ENCODE results near the gene PZP. TPM values are rescaled to one million over a fixed set of nuclear protein-coding genes. Genes with fewer than 3 reads are reported as not detected.

The PZP gene
- total RNA-seq, 1 donor from 2014 or later, result not detected

- H2AFZ ChIP-seq (ENCODE audit: low read depth, low read length), result no peak overlapping the region
- FAIRE-seq, result no peak
- no peaks in the 10 kb centered on the region for H3K79me2 ChIP-seq (ENCODE audit: insufficient read depth, low read length)
- no peaks in the 10 kb centered on the region for H3K27me3 ChIP-seq (ENCODE audit: insufficient read depth, low read length)
- no peak overlapping the region for H3K4me2 ChIP-seq (ENCODE audit: low read length)
- no peaks in the 10 kb centered on the region for H3K9me3 ChIP-seq (ENCODE audit: insufficient read depth, low read depth, low read length)
- Mint-ChIP-seq H3K9me3 (ENCODE audit: unreplicated experiment) (peaks cover 8% of the 10 kb centered on the region), H3K27me3 (ENCODE audit: low read depth, unreplicated experiment) (no peaks in the 10 kb centered on the region), H3K4me3 (ENCODE audit: unreplicated experiment) (no peak overlapping the region), H3K4me1 (ENCODE audit: low read depth, unreplicated experiment) (no peaks in the 10 kb centered on the region), H3K36me3 (ENCODE audit: low read depth, unreplicated experiment) (no peaks in the 10 kb centered on the region), H3K27ac (ENCODE audit: unreplicated experiment) (no peak overlapping the region)
- H3K27ac ChIP-seq (ENCODE audit: low read depth, low read length), result no peak overlapping the region
- no peaks in the 10 kb centered on the region for H3K4me1 ChIP-seq (ENCODE audit: insufficient read depth, low read length)
- no peaks in the 10 kb centered on the region for H4K20me1 ChIP-seq (ENCODE audit: insufficient read depth, low read length)
- TF ChIP-seq EZH2 (IDR thresholded peaks at IDR 0.05; ENCODE audit: insufficient read depth, low read length) (no peak), CTCF (IDR thresholded peaks at IDR 0.05; ENCODE audit: insufficient read depth, low read depth, low read length) (no peak)
- no peak overlapping the region for H3K9ac ChIP-seq (ENCODE audit: low read length)
- H3K36me3 ChIP-seq (ENCODE audit: insufficient read depth, low read length), result no peaks in the 10 kb centered on the region
- no peak overlapping the region for H3K4me3 ChIP-seq (ENCODE audit: insufficient read depth, low read depth, low read length)
- no peak for DNase-seq (ENCODE audit: low read depth)
Measured at GRCh38 chr12:9148926-9149325, 59.3 kb downstream of the PZP start.

GRCh38 chr12:9147461-9147860 is 60.7 kb downstream of the PZP start:
- Mint-ChIP-seq H3K4me3 (ENCODE audit: unreplicated experiment) (no peak overlapping the region), H3K4me1 (ENCODE audit: low read depth, unreplicated experiment) (no peaks in the 10 kb centered on the region), H3K27ac (ENCODE audit: unreplicated experiment) (no peak overlapping the region), H3K36me3 (ENCODE audit: low read depth, unreplicated experiment) (no peaks in the 10 kb centered on the region), H3K27me3 (ENCODE audit: low read depth, unreplicated experiment) (no peaks in the 10 kb centered on the region), H3K9me3 (ENCODE audit: unreplicated experiment) (peaks cover 13% of the 10 kb centered on the region)
- no peak for DNase-seq (ENCODE audit: low read depth)
- Histone ChIP-seq H3K4me2 (ENCODE audit: low read length) (no peak overlapping the region), H4K20me1 (ENCODE audit: insufficient read depth, low read length) (no peaks in the 10 kb centered on the region), H3K9ac (ENCODE audit: low read length) (no peak overlapping the region), H3K36me3 (ENCODE audit: insufficient read depth, low read length) (no peaks in the 10 kb centered on the region), H3K27ac (ENCODE audit: low read depth, low read length) (no peak overlapping the region), H2AFZ (ENCODE audit: low read depth, low read length) (no peak overlapping the region), H3K9me3 (ENCODE audit: insufficient read depth, low read depth, low read length) (no peaks in the 10 kb centered on the region), H3K27me3 (ENCODE audit: insufficient read depth, low read length) (no peaks in the 10 kb centered on the region), H3K4me3 (ENCODE audit: insufficient read depth, low read depth, low read length) (no peak overlapping the region), H3K4me1 (ENCODE audit: insufficient read depth, low read length) (no peaks in the 10 kb centered on the region), H3K79me2 (ENCODE audit: insufficient read depth, low read length) (no peaks in the 10 kb centered on the region)
- TF ChIP-seq EZH2 (IDR thresholded peaks at IDR 0.05; ENCODE audit: insufficient read depth, low read length) (no peak), CTCF (IDR thresholded peaks at IDR 0.05; ENCODE audit: insufficient read depth, low read depth, low read length) (no peak)
- FAIRE-seq, result no peak

- Histone ChIP-seq H3K9ac (ENCODE audit: low read length) (no peak overlapping the region), H4K20me1 (ENCODE audit: insufficient read depth, low read length) (no peaks in the 10 kb centered on the region), H3K9me3 (ENCODE audit: insufficient read depth, low read depth, low read length) (no peaks in the 10 kb centered on the region), H3K4me3 (ENCODE audit: insufficient read depth, low read depth, low read length) (no peak overlapping the region), H3K79me2 (ENCODE audit: insufficient read depth, low read length) (no peaks in the 10 kb centered on the region), H3K4me1 (ENCODE audit: insufficient read depth, low read length) (no peaks in the 10 kb centered on the region), H3K27ac (ENCODE audit: low read depth, low read length) (no peak overlapping the region), H3K27me3 (ENCODE audit: insufficient read depth, low read length) (no peaks in the 10 kb centered on the region), H3K4me2 (ENCODE audit: low read length) (no peak overlapping the region), H3K36me3 (ENCODE audit: insufficient read depth, low read length) (no peaks in the 10 kb centered on the region), H2AFZ (ENCODE audit: low read depth, low read length) (no peak overlapping the region)
- DNase-seq (ENCODE audit: low read depth) (no peak), FAIRE-seq (no peak)
- no peak overlapping the region for H3K27ac Mint-ChIP-seq (ENCODE audit: unreplicated experiment)
- peaks cover 3% of the 10 kb centered on the region for H3K4me1 Mint-ChIP-seq (ENCODE audit: low read depth, unreplicated experiment)
- H3K9me3 Mint-ChIP-seq (ENCODE audit: unreplicated experiment), result peaks cover 13% of the 10 kb centered on the region
- H3K27me3 Mint-ChIP-seq (ENCODE audit: low read depth, unreplicated experiment), result no peaks in the 10 kb centered on the region
- no peaks in the 10 kb centered on the region for H3K36me3 Mint-ChIP-seq (ENCODE audit: low read depth, unreplicated experiment)
- TF ChIP-seq CTCF (IDR thresholded peaks at IDR 0.05; ENCODE audit: insufficient read depth, low read depth, low read length) (no peak), EZH2 (IDR thresholded peaks at IDR 0.05; ENCODE audit: insufficient read depth, low read length) (no peak)
- H3K4me3 Mint-ChIP-seq (ENCODE audit: unreplicated experiment), result no peak overlapping the region
Measured at GRCh38 chr12:9144730-9145106, 63.5 kb downstream of the PZP start.

All from astrocyte (in vitro differentiated cells and primary cell).